Anterior cingulate cortex (tissue), 58 donors: Measurements from ENCODE around the gene DMD.
"Not testable (repeated sequence)": the region's sequence is repeated elsewhere in the genome, so short reads cannot be mapped to it uniquely, and the experiment has no call there.

Experiments used
- DNase-seq, 58 donors: peaks; one replicate each; lab custom pipeline; 2025; lab: John Stamatoyannopoulos, UW

The DMD gene

DNA sequence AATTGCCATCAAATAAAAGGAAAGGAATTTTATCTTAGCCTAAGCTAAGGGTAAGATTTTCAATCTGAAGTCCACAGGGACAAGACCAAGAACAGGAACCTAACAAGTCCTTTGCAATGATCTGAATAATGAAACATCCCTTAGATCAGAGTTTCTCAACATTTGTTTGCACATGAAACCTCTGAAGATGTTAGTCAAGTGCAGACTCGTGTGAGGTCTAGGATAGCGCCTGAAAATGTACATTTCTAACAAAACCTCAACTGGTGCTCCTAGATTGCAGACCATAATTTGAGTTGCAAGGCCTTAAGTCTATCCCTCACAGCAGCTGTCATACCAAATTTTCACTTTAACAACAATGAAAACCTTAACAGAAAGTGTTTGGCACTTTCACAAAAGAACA, 337.6 kb downstream of the DMD start:
- no peak for DNase-seq

DNA sequence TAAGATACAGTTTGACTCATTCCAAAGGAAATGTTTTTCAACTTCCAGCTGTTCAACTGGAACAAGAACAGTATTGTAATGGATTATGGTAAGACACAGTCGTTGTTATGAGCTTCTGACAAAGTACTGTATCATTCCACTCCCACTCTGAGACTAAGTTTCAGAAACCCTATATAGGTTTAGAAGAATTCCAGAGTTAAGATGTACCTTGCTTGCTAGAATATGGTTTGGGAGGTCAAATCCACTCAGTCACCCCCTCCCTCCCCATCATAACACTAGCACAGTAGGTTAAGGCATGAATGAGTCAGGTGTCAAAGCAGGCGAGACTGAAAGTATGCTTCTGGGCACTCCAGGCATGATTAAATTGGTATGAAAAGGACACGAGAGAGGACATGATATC, 339.7 kb downstream of the DMD start:
- DNase-seq: no peak

DNA sequence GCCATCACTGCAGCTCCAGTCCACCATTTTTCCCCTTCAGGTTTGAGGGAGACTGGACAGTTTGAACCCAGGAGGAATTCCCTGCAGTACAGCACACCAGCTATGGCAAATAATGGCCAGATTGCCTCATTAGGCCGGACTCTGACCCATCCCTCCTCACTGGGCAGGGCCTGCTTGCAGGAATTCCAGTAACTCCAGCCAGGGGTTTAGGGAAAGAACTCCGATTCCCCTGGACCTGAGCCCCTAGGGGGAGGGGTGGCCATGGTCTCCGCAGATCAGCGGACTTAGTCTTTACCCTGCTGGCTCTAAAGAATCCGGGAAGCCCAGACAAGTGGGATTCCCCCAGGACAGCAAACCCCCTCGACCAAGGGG, 342.8 kb downstream of the DMD start:
- DNase-seq: no peak

DNA sequence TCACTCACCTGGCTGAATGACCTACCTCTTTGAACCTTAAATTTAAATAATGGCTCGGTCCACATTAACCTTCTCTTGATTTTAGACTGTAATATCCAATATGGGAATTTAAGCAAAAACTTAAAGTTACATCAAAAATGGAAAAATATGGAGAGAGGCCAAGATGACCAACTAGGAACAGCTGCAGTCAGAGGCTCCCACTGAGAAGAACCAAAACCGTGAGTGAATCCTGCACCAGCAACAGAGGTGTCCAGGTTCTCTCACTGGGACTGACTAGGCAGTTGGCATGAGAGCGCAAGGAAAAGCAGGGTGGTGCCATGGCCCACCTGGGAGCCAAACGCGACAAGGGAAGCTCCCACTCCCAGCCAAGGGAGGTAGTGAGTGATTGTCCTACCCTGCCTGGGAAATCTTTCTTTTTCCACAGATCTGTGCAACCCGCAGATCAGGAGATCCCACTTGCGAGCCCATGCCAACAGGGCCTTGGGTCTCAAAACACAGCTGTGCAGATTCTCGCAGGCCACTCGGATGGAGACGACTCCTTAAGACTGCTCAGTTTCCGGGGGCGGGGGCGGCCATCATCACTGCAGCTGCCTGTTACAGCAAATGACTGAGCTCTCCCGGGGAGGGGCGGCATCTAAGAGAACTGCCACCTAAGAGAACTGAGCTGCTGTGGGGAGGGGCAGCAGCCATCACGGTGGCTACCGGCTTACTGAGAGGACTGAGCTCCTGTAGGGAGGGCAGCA, 343.4 kb downstream of the DMD start:
- DNase-seq: no peak

DNA sequence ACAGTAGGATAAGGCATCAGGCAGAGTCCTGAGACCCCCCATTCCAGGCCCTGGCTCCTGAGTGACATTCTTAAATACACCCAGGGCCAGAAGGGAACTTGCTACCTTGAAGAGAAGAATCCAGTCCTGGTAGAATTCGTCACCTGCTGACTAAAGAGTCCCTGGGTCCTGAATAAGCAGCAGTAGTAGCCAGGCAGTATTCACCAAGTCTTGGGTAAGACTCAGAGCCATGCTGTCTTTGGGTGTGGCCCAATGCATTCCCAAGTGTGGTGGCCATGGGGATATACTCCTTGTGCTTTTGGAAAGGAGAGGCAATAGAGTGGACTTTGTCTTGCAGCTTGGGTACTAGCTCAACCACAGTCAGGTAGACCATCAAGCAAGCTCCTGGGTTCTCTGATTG, 359.1 kb downstream of the DMD start:
- no peak for DNase-seq

DNA sequence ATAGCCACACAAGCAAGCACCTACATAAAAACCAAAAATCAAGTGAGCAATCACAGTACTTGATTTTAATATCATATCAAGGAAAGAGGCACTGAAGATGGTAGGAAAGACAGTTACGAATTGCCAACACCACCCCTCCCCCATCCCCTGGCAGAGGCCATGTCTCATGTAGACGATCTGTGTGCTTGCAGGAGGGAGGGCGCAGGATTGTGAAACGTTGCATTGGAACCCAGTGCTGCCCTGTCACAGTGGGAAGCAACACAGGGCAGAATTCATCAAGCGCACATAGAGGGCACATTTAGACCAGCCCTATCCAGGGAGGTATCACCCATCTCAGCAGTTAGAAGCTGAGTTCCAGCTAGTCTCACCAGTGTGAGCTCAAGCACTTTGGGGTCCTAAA, 359.8 kb downstream of the DMD start:
- DNase-seq: no peak

DNA sequence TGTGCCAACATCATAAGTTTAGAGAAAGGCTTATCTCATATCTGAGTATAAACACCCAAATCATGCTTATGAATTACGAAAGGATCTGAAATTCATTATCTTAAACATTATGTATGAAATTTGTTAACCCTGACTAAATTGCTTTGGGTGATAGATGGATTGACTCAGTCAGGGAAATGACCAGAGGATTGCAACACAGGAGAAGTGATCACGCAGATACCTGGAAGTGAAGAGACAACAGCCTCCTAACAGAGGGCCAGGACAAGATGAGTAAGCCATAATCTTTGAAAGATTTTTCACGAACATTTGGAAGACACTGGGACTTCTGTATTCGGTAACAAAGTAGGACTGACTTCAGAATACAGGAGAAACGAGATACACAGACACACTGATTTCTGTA, 363.4 kb downstream of the DMD start:
- no peak for DNase-seq

DNA sequence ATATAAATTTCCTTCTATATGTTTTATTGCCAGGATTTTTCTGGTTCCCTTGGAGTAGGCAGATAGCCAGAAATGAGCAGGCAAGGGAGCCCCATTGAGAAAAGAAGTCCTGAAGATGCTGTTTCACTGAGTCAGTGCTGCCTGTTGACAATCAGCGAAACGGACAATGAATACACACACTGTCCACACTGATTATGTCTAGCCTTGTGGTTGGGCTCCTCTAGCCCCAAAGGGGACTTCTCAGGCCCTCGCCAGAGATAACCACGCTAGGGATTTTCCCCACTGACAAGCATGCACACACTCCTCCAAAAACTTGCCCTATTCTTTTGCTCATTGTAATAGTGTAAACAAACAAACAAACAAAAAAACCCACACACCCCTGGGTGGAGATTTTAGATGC, 369.3 kb downstream of the DMD start:
- no peak for DNase-seq

DNA sequence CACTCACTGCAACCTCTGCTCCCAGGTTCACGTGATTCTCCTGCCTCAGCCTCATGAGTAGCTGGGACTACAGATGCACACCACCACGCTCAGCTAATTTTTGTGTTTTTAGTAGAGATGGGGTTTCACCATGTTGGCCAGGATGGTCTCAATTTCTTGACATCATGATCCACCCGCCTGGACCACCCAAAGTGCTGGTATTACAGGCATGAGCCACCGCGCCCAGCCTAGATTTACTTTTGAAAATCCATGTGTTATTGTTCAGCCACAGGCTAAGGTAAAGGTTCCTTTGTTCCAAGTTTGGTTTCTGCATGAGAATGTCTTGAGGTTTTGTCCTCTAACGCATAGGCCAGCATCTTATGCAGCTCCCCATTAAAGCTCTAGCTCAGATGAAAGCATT, 371.6 kb downstream of the DMD start:
- no peak for DNase-seq

DNA sequence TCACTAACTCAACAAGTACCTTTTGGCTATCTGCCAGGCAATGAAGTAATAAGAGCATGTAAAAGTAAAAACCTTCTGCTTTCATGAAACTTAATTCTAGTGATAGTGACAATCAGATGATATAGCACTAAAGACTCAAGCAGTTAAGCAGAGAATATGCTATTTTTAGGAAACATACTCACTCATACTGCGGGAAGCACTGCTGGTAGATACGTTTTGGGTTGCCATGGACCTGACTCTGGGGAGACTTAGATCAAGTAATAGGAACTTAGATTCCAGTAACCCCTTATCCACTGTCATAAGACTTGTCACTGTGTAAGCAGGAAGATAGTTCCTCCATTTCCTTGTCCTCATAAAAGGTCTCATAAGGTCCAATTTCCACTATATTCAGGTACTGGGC, 386.3 kb downstream of the DMD start:
- DNase-seq: no peak

DNA sequence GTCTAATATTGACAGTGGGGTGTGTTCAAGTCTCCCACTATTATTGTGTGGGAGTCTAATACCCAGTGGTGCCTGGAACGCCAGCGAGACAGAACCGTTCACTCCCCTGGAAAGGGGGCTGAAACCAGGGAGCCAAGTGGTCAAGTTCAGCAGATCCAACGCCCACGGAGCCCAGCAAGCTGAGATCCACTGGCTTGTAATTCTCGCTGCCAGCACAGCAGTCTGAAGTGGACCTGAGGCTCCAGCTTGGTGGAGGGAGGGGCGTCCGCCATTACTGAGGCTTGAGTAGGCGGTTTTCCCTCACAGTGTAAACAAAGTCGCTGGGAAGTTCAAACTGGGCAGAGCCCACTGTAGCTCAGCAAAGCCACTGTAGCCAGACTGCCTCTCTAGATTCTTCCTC, 407.3 kb downstream of the DMD start:
- no peak for DNase-seq

DNA sequence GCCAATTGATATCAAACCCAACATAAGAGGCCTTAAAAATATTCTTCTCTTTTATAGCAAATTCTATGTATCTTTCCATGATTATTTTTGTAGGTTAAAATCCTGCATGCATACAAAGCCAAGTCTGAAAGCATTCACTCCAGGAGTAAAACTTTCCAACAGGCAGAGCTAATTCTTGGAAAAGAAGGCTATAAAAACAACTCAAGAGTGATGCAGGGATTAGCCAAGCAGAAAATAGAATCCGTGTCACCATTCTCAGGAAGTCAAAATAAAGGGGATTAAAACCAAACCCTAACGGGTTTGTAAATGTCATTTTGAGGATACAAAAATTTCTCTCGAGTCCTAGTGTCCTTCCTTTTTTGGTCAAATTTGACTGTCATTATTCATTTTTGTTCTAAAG, 412.4 kb downstream of the DMD start:
- DNase-seq: no peak

DNA sequence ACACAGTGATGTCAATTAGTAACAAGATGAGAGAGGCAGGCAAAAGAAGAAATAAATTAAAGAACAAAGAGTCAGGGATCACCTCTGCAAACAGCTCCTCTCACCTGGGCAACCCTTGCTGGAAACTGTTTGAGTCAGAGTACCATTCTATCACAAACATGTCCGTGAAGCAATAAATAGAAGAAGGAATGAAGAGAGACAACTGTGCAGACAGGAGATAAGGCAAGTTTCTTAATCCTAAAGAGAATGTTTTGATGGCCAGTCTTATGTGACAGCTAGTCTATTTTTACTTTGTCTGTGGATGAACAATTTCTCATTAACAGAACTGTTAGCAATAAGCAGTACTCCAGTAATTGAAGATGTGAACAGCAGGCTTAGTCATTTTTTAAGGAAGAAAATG, 422.4 kb downstream of the DMD start:
- DNase-seq: no peak

DNA sequence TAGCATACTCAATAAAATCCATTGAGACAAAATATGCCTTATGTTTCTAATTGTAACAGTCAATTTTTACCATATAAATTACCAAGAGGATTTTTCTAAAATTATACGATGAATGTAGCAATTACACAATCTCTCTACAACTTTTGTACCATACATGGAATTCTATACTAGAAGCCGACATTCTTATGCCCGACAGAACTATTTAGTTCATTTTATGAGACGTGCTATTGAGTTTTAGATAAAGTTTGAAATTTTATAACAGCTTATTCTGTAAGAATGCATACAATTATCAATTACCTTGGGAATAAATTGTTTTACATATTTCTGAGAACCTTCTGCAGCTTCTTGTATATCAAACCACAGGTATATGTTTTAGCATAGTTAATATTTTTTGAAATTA, 431.2 kb downstream of the DMD start:
- no peak for DNase-seq

DNA sequence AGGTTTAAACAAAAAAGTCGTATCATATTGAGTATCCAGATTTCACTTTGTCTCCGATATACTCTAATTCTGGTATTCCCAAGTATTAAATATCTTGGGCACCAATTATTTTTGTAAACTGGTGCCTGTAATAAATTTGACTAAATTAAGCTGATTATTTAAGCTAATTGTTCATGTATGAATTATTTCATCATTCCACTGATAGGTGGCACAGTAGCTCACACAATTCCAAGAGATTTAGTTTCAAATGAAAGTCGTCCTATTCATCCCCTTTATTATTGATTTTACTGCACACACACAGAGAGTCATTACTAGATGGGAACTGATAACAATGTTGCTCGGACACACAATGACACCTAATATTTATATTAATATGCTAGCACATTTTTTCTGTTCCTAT, 432.4 kb downstream of the DMD start:
- no peak for DNase-seq

DNA sequence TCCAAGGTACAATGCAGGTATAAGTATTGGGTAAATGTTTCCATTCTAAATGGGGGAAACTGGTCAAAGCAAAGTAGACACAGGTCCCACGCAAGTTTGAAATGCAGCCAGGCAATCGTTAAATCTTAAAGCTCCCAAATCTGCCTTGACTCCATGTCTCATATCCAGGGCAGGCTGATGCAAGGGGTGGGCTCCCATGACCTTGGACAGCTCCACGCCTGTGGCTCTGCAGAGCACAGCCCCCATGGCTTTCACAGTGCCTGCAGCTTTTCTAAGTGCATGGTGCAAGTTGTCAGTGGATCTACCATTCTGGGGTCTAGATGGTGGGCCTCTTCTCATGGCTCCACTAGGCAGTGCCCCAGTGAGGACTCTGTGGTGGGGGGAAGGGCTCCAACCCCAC, 436.4 kb downstream of the DMD start:
- DNase-seq: no peak

DNA sequence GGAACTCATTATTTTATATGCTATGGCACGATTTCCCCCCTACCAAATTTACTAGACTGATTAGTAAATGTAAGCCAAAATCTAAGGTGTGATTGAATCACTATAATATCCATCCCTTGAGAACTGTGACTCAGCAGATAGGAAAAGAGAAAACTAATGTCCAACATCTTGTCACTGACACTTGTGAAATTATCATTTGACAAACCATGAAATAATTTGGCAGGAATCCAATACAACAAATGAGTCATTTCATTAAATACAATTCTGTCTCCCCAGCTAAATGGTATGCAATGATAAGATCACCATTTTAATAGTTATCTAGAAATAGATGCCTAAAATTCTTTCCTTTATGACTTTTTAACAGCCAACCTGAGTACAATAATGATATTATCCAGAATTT, 462.3 kb downstream of the DMD start:
- DNase-seq: no peak

DNA sequence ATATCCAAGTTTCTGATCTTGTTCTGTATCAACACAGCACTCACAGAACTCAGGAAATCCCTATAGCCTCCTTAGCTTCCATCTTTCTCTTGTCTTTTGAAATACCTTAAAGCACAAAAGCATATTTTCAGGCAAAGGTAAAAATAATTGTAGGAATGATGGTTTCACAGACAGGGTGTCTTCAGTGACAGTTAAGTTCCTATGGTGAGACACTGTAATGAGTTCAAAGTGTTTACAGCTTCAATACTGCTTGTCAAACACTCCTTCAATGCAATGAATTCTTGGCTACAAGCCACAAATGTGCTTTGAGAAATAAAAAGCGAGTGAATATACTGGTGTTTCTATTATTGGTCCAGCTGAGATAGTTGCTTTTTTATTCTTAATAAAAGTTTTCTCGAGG, 466.0 kb downstream of the DMD start:
- no peak for DNase-seq

DNA sequence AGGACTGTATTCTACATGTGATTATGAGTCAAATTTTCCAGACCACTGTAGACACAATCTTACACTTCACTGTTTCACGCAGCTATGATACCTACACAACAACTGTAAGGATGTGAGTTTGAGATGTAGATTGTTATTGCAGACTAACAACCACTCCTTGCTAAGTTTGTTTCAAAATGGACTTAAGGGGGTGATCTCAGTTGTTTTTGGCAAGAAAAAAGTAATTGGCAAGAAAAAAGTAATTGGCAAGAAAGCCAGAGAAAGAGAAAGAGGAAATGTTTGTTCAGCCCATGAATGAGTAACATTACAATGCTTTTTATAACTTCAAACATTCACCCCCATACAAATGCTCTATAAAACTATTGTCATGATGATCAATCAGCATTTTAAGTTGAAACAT, 466.4 kb downstream of the DMD start:
- no peak for DNase-seq

DNA sequence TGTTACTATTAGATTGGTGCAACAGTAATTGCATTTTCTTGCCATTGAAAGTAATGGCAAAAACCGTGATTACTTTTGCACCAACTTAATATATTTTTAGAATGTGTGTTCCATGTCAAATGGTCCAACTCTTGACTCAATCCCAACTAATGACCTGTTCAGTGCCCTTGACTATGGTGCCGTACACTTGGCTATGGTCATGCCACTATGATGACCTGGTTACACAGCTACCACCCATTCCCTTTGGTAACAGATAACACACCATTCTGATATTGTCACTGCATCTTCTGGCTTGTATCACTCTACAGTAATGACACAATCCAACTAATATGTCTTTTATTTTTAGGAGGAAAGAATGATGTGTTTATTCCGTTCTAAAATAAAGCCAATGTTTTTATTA, 469.4 kb downstream of the DMD start:
- DNase-seq: no peak

DNA sequence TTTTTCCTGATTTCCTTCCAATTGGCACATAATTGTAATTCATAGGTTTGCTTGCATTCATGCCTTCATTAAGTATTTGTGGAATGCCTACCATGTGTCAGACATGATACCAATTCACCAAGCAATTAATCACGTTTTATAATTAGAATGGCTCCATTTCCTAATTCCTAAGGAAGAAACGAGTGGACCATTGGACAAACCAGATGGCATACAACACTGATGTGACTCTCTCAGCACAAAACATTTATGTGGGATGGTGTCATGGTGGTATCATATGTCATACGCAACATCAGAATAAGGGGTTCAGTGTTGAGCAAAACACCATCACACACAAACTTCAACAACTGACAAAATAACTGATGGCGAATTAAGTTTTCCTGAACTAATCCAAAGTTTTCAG, 502.8 kb downstream of the DMD start:
- no peak for DNase-seq

DNA sequence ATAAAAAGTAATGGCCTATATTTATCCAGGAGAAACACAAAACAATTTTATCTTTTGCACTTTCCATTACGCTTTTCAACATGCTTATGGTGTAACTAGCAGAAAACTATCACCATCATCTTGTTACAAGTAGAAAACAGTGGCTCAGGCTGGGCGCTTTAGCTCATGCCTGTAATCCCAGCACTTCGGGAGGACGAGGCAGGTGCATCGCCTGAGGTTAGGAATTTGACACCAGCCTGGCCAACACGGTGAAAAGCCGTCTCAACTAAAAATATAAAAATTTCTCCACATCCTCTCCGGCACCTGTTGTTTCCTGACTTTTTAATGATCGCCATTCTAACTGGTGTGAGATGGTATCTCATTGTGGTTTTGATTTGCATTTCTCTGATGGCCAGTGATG, 506.0 kb downstream of the DMD start:
- DNase-seq: not testable (repeated sequence)

DNA sequence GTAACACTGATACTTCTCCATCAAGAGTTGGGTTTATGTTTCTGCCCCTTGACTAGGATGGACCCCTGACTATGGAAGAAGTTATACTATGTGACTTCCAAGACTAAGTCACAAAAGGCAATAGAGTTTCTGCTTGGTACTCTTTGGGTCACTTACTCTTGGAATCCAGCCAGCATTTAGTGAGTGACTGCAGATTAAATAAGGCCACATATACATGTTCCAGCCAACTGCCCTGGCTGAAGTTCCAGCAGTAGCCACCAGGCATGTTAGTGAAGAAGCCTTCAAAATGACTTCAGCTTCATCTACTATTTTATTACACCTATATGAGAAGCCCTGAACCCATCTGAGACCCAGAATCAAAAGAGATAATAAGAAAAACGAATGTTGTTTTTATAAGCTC, 524.0 kb downstream of the DMD start:
- no peak for DNase-seq
